Measurements from ENCODE around the gene TESK1. TPM values are rescaled to one million over a fixed set of nuclear protein-coding genes. Genes with fewer than 3 reads are reported as not detected.

TESK1 gene
- total RNA-seq, 2 donors from 2014 or later = 34.3 to 41.1 TPM

Small RNA genes lying within 50 kb of the gene (microRNA-seq; reads per million reads assigned to microRNA genes)
- not detected for gene MIR4667

Other genes starting within 250 kb of the TESK1 start
- 1 to 10 TPM; 4.7 to 8.6 TPM for gene RUSC2, start 115.2 kb upstream of the TESK1 start, total RNA-seq
- 1 to 10 TPM in 1 of 2 donors, under 1 TPM in 1; 0.69 to 2.7 TPM for gene CD72, start 13.2 kb downstream of the TESK1 start, total RNA-seq
- 1 to 10 TPM in 1 of 2 donors, under 1 TPM in 1; 0.67 to 1.0 TPM for gene SIT1, start 45.7 kb downstream of the TESK1 start, total RNA-seq
- over 10,000 TPM; 17,917 to 26,785 TPM for gene RMRP, start 52.8 kb downstream of the TESK1 start, total RNA-seq
- gene CCDC107, start 53.0 kb downstream of the TESK1 start, total RNA-seq = 10 to 100 TPM; 19.4 to 38.3 TPM
- gene ARHGEF39, start 59.9 kb downstream of the TESK1 start, total RNA-seq = 10 to 100 TPM in 1 of 2 donors, 1 to 10 TPM in 1; 7.3 to 34.0 TPM
- gene CA9, start 68.7 kb downstream of the TESK1 start, total RNA-seq = 1 to 10 TPM; 1.8 to 5.9 TPM
- 100 to 1,000 TPM in 1 of 2 donors, 10 to 100 TPM in 1; 29.8 to 321 TPM for gene TPM2, start 84.7 kb downstream of the TESK1 start, total RNA-seq
- 100 to 1,000 TPM; 177 to 196 TPM for gene TLN1, start 126.9 kb downstream of the TESK1 start, total RNA-seq
- gene CREB3, start 127.4 kb downstream of the TESK1 start, total RNA-seq = 10 to 100 TPM; 47.9 to 50.8 TPM
- gene GBA2, start 144.0 kb downstream of the TESK1 start, total RNA-seq = 100 to 1,000 TPM; 127 to 157 TPM
- gene RGP1, start 144.0 kb downstream of the TESK1 start, total RNA-seq = 10 to 100 TPM; 52.0 to 53.9 TPM
- gene MSMP, start 149.0 kb downstream of the TESK1 start, total RNA-seq = 1 to 10 TPM in 1 of 2 donors, not detected in 1; 2.1 TPM
- gene NPR2, start 186.3 kb downstream of the TESK1 start, total RNA-seq = 1 to 10 TPM; 7.0 to 9.7 TPM
- under 1 TPM; 0.58 to 0.82 TPM for gene SPAG8, start 207.0 kb downstream of the TESK1 start, total RNA-seq
- gene HINT2, start 209.8 kb downstream of the TESK1 start, total RNA-seq = 10 to 100 TPM; 49.5 to 64.5 TPM
- under 1 TPM in 1 of 2 donors, not detected in 1; 0.05 TPM for gene FAM221B, start 223.5 kb downstream of the TESK1 start, total RNA-seq
- 10 to 100 TPM; 15.1 to 17.6 TPM for gene TMEM8B, start 224.0 kb downstream of the TESK1 start, total RNA-seq

Data from colonic mucosa (tissue), 2 donors.